22Rv1 (cell line): ENCODE results near the gene VENTX.

Experiments
- CTCF ChIP-seq: fragments of 450-650 bp; IDR thresholded peaks from 2 replicates; pipeline ENCODE4 v1.5.1; 2017; ENCODE audit warnings: mild to moderate bottlenecking
- ZFX ChIP-seq: fragments of 450-650 bp; IDR thresholded peaks from 2 replicates; pipeline ENCODE4 v1.6.1; 2017; ENCODE audit warnings: antibody characterized with exemption, borderline replicate concordance

GRCh38 chr10:133230387-133231195 lies 7.1 kb upstream of the VENTX start:
- TF ChIP-seq CTCF (no peak), ZFX (no peak)
